ENCODE measurements around the gene COPS7B.

DNA sequence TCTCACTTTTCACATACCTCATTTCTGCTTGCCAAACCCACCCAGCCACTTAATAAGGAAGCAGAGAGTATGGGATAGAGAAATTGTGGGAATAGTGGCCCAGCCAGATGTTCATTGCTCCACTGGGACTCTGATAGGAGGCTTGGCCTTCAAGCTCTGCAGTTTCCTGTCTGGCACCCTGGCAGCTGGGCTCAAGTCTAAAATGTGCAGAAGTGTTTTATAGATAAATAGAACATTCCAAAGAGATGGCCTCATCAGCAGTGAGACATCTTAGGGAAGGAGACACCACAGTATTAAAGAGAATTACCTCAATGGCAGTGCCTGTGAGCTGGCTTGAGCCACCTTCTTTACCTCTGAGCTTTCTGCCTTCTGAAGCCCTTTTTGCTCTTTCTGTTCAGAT is 24.7 kb downstream of the COPS7B start:
- TF ChIP-seq, protein P1, sequence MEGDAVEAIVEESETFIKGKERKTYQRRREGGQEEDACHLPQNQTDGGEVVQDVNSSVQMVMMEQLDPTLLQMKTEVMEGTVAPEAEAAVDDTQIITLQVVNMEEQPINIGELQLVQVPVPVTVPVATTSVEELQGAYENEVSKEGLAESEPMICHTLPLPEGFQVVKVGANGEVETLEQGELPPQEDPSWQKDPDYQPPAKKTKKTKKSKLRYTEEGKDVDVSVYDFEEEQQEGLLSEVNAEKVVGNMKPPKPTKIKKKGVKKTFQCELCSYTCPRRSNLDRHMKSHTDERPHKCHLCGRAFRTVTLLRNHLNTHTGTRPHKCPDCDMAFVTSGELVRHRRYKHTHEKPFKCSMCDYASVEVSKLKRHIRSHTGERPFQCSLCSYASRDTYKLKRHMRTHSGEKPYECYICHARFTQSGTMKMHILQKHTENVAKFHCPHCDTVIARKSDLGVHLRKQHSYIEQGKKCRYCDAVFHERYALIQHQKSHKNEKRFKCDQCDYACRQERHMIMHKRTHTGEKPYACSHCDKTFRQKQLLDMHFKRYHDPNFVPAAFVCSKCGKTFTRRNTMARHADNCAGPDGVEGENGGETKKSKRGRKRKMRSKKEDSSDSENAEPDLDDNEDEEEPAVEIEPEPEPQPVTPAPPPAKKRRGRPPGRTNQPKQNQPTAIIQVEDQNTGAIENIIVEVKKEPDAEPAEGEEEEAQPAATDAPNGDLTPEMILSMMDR (IDR thresholded peaks at IDR 0.05; ENCODE audit: low read depth, low read length, poor library complexity, severe bottlenecking): no peak
- TF ChIP-seq EZH2phosphoT487 (IDR thresholded peaks at IDR 0.05; ENCODE audit: borderline replicate concordance, low read length): no peak
